ENCODE results near the gene ITGA7.

Gene ITGA7

GRCh38 chr12:55694651-55695050, 13.1 kb downstream of the ITGA7 start:
- H3K36me3 ChIP-seq (ENCODE audit: control insufficient read depth, low read depth, low read length): peaks cover 14% of the 10 kb centered on the region
- H3K27ac ChIP-seq (ENCODE audit: low read length): no peak overlapping the region
- H3K4me1 ChIP-seq (ENCODE audit: control insufficient read depth, low read depth, low read length): no peaks in the 10 kb centered on the region
- H3K9me3 ChIP-seq (ENCODE audit: control insufficient read depth, low read depth, low read length): no peaks in the 10 kb centered on the region
- no peak overlapping the region for H3K9ac ChIP-seq (ENCODE audit: low read length)
- H3K27me3 ChIP-seq (ENCODE audit: control insufficient read depth, insufficient read depth, low read length): no peaks in the 10 kb centered on the region
- no peak overlapping the region for H3K4me3 ChIP-seq (ENCODE audit: low read length)

- Histone ChIP-seq H3K9me3 (ENCODE audit: control insufficient read depth, low read depth, low read length) (no peaks in the 10 kb centered on the region), H3K27me3 (ENCODE audit: control insufficient read depth, insufficient read depth, low read length) (no peaks in the 10 kb centered on the region), H3K4me1 (ENCODE audit: control insufficient read depth, low read depth, low read length) (no peaks in the 10 kb centered on the region), H3K4me3 (ENCODE audit: low read length) (no peak overlapping the region), H3K9ac (ENCODE audit: low read length) (no peak overlapping the region), H3K36me3 (ENCODE audit: control insufficient read depth, low read depth, low read length) (peaks cover 14% of the 10 kb centered on the region), H3K27ac (ENCODE audit: low read length) (no peak overlapping the region)
These were observed 13.6 kb downstream of the ITGA7 start for GRCh38 chr12:55694188-55694515.

DNA sequence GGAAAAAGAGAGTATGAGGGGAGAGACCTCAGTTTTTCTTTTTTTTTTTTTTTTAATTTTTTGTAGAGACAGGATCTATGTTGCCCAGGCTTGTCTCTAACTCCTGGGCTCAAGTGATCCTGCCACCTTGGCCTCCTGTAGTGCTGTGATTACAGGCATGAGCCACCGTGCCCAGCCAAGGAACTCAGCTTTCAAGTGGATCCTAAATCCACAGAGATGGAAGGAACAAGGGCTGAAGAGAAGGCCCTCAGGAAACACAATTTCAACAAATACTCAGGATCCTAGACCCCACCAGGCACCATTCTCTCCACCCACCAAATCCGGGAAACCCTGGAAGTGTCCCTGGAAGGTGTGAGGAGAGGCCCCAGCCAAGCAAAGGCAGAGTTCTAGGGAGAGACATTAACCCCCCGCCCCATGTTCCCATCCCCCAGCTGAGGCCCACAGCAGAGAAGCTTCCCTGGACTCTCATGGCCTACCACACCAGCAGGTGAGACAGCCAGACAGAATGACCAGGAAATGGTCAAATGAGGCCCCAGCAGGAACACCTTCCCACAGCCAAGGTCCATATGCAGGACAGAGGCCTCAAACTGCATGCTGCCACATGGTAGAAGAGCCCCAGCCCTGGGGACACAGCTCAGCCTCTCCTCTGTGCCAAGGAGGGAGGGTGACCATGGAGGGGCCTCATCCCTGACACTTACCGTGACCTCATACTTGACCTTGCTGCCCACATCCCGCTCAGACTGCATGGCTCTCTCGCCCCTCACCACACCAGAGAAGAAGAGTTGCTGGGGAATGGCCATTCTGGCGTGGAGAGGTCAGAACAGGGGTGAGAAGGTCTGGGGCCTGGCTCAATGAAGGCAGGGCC, 14.1 kb downstream of the ITGA7 start:
- Histone ChIP-seq H3K4me3 (ENCODE audit: low read length) (no peak overlapping the region), H3K9ac (ENCODE audit: low read length) (no peak overlapping the region), H3K9me3 (ENCODE audit: control insufficient read depth, low read depth, low read length) (no peaks in the 10 kb centered on the region), H3K4me1 (ENCODE audit: control insufficient read depth, low read depth, low read length) (no peaks in the 10 kb centered on the region), H3K36me3 (ENCODE audit: control insufficient read depth, low read depth, low read length) (peaks cover 14% of the 10 kb centered on the region), H3K27ac (ENCODE audit: low read length) (no peak overlapping the region), H3K27me3 (ENCODE audit: control insufficient read depth, insufficient read depth, low read length) (no peaks in the 10 kb centered on the region)

DNA sequence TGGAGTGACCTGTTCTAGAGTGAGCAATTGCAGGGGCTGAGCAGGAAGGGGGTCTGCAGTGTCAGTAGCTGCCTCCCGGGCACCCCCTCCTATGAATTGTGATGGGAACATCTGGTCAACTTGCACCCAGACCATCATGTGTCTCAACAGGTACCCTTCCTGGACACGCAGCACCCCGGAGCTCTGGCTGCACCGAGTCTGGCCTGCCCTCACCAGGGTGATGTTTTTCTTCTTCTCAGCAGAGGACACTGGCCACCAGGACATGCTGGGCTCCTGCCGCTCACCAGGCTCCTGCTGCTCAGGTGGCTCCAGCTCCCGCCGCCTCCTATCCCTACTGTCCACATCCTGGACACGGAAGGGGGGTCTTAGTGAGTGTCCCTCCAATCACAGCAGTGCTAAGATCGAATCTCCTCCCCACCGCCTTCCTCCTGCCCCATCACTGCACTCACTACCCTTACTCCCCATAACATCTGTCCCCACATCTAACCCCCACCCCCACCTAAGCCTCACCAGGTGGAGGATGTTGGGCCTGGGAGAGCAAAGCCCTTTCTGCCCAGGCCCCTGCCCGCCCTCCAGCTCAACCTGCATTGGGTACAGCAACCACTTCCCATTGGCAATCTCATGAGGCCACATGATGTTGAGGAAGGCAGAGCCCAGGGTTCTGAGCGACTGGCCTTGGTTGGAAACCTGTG, 14.9 kb downstream of the ITGA7 start:
- Histone ChIP-seq H3K4me3 (ENCODE audit: low read length) (no peak overlapping the region), H3K36me3 (ENCODE audit: control insufficient read depth, low read depth, low read length) (peaks cover 17% of the 10 kb centered on the region), H3K9me3 (ENCODE audit: control insufficient read depth, low read depth, low read length) (no peaks in the 10 kb centered on the region), H3K27me3 (ENCODE audit: control insufficient read depth, insufficient read depth, low read length) (no peaks in the 10 kb centered on the region), H3K9ac (ENCODE audit: low read length) (no peak overlapping the region), H3K4me1 (ENCODE audit: control insufficient read depth, low read depth, low read length) (no peaks in the 10 kb centered on the region), H3K27ac (ENCODE audit: low read length) (no peak overlapping the region)

DNA sequence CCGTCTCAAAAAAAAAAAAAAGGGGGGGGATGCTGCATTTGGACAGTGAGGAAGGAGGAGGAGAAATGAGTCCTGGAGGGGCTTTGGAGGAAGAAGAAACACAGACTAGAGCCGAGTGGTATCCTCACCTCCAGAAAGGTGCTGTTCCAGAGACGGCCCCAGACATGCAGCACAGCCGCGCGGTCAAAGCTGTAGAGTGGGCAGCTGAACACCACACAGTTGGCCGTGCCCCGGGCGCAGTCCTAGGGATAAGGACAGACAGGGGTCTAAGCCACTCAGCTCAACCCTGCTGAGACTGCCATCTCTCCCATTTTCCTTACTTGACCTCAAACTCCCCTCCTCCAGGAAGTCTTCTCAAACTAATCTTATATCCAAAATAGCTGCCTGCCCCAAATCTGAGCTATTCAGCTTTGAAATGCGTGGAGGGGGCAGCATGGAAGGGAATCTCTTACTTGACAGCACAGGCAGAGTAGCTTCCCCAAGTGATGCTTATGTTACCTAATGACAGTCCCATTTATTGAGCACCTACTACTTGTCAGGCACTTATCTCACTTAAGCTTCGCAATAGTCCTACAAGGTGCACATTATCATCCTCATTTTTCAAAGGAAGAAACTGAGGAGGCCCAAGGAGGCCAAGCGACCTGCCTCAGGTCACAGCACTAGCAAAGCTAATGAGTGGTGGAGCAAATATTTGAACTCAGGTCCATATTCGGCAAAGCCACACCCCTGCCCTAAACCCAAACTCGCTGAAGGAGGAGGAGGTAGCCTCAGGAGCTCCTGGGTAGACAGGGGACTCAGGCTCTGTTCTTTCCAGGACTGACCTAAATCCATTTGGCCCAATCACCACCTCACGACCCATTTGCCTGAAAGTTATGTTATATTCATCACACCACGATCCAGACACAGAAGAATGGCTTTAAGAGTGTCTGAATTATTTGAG, 18.7 kb downstream of the ITGA7 start:
- no peak overlapping the region for H3K4me3 ChIP-seq (ENCODE audit: low read length)
- no peaks in the 10 kb centered on the region for H3K27me3 ChIP-seq (ENCODE audit: control insufficient read depth, insufficient read depth, low read length)
- H3K9me3 ChIP-seq (ENCODE audit: control insufficient read depth, low read depth, low read length): no peaks in the 10 kb centered on the region
- no peak overlapping the region for H3K9ac ChIP-seq (ENCODE audit: low read length)
- no peaks in the 10 kb centered on the region for H3K4me1 ChIP-seq (ENCODE audit: control insufficient read depth, low read depth, low read length)
- no peak overlapping the region for H3K27ac ChIP-seq (ENCODE audit: low read length)
- H3K36me3 ChIP-seq (ENCODE audit: control insufficient read depth, low read depth, low read length): peaks cover 7% of the 10 kb centered on the region

DNA sequence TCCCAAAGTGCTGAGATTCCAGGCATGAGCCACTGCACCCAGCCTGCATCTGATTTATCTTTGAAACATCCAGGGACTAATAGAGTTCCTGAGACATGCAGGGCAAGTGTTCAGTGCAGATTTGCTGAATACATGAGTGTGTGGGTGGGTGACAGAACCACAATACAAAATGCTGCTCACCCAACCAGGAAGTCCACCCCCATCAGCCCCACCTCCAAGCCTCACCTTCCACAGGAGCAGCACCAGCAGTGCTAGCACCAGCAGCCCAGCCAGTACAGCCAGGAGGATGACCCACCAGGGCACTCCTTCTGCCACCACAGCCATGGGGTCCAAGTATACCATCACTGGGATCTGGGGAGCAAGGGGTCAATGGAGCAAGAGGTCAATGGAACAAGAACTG, 20.0 kb downstream of the ITGA7 start:
- peaks cover 7% of the 10 kb centered on the region for H3K36me3 ChIP-seq (ENCODE audit: control insufficient read depth, low read depth, low read length)
- no peaks in the 10 kb centered on the region for H3K4me1 ChIP-seq (ENCODE audit: control insufficient read depth, low read depth, low read length)
- H3K27me3 ChIP-seq (ENCODE audit: control insufficient read depth, insufficient read depth, low read length): no peaks in the 10 kb centered on the region
- no peaks in the 10 kb centered on the region for H3K9me3 ChIP-seq (ENCODE audit: control insufficient read depth, low read depth, low read length)
- no peak overlapping the region for H3K27ac ChIP-seq (ENCODE audit: low read length)
- H3K9ac ChIP-seq (ENCODE audit: low read length): no peak overlapping the region
- no peak overlapping the region for H3K4me3 ChIP-seq (ENCODE audit: low read length)

DNA sequence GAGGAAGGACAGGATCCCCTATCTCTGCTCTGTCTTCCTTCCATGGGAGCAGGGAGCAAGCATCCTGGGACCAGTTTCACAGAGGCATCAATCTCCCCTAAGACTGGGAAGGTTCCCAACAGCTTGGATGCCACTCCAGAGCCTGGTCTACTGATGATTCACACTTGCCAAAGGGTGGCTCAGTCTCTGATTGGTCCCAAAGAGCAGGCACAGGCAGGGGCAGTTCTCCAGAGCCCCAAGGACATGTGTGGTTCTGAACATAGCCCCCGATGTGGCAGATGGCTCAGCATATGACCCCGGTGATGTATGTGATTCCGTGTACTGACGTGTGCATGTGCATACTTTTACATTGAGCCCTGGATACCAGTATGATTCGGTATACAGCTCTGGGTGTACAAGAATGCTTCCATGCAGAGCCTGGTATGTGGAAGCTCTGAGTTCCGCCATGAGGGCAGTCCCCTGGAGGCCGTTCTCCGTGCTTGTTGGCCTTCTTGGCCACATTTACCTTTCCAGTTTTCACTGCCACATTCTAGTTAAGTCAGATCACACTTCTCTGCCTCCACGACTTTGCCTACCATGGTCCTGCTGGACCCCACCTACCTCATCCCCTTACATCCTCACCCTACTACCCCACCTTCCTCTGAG, 21.2 kb downstream of the ITGA7 start:
- Histone ChIP-seq H3K36me3 (ENCODE audit: control insufficient read depth, low read depth, low read length) (peaks cover 7% of the 10 kb centered on the region), H3K27ac (ENCODE audit: low read length) (no peak overlapping the region), H3K9me3 (ENCODE audit: control insufficient read depth, low read depth, low read length) (no peaks in the 10 kb centered on the region), H3K27me3 (ENCODE audit: control insufficient read depth, insufficient read depth, low read length) (no peaks in the 10 kb centered on the region), H3K4me1 (ENCODE audit: control insufficient read depth, low read depth, low read length) (peaks cover 6% of the 10 kb centered on the region), H3K9ac (ENCODE audit: low read length) (no peak overlapping the region), H3K4me3 (ENCODE audit: low read length) (no peak overlapping the region)

DNA sequence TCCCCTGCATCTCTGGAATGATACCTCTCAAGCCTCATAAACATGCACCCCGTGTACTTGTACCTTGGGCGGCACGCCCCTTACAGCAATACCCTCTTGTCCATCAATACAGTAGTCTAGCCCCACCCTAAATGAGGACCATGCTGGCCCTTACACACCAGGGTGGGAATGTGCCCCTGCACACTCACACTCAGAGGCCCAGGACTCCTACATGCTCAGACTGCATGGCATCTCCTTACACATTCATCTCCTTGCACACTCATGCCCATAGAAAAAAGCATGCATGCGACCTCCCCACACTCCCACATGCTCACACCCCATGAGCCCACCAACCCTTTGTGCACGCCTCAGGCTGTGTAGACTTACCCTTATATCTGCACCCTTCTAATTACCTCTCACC, 22.0 kb downstream of the ITGA7 start:
- H3K27me3 ChIP-seq (ENCODE audit: control insufficient read depth, insufficient read depth, low read length): no peaks in the 10 kb centered on the region

GRCh38 chr12:55684761-55685370, 22.8 kb downstream of the ITGA7 start:
- H3K9ac ChIP-seq (ENCODE audit: low read length): no peak overlapping the region
- H3K27ac ChIP-seq (ENCODE audit: low read length): no peak overlapping the region
- peaks cover 7% of the 10 kb centered on the region for H3K36me3 ChIP-seq (ENCODE audit: control insufficient read depth, low read depth, low read length)
- H3K27me3 ChIP-seq (ENCODE audit: control insufficient read depth, insufficient read depth, low read length): no peaks in the 10 kb centered on the region
- H3K4me1 ChIP-seq (ENCODE audit: control insufficient read depth, low read depth, low read length): peaks cover 11% of the 10 kb centered on the region
- H3K4me3 ChIP-seq (ENCODE audit: low read length): no peak overlapping the region
- H3K9me3 ChIP-seq (ENCODE audit: control insufficient read depth, low read depth, low read length): no peaks in the 10 kb centered on the region

More for the DNA sequence above, 22.0 kb downstream of the ITGA7 start:
- H3K4me3 ChIP-seq (ENCODE audit: low read length): no peak overlapping the region
- H3K27ac ChIP-seq (ENCODE audit: low read length): no peak overlapping the region
- no peak overlapping the region for H3K9ac ChIP-seq (ENCODE audit: low read length)
- H3K9me3 ChIP-seq (ENCODE audit: control insufficient read depth, low read depth, low read length): no peaks in the 10 kb centered on the region
- H3K4me1 ChIP-seq (ENCODE audit: control insufficient read depth, low read depth, low read length): peaks cover 11% of the 10 kb centered on the region
- peaks cover 7% of the 10 kb centered on the region for H3K36me3 ChIP-seq (ENCODE audit: control insufficient read depth, low read depth, low read length)

GRCh38 chr12:55683676-55684075, 24.0 kb downstream of the ITGA7 start:
- Histone ChIP-seq H3K4me1 (ENCODE audit: control insufficient read depth, low read depth, low read length) (peaks cover 11% of the 10 kb centered on the region), H3K9me3 (ENCODE audit: control insufficient read depth, low read depth, low read length) (no peaks in the 10 kb centered on the region), H3K4me3 (ENCODE audit: low read length) (no peak overlapping the region), H3K27me3 (ENCODE audit: control insufficient read depth, insufficient read depth, low read length) (no peaks in the 10 kb centered on the region), H3K9ac (ENCODE audit: low read length) (no peak overlapping the region), H3K36me3 (ENCODE audit: control insufficient read depth, low read depth, low read length) (peaks cover 7% of the 10 kb centered on the region), H3K27ac (ENCODE audit: low read length) (no peak overlapping the region)
